NCI-H524 (cell line): Measurements from ENCODE around the gene VWA5B1.
"Not testable (repeated sequence)": the region's sequence is repeated elsewhere in the genome, so short reads cannot be mapped to it uniquely, and the experiment has no call there.

Source experiments
- DNase-seq, 2 experiments: peaks; one replicate each; lab custom pipeline; 2025; lab: John Stamatoyannopoulos, UW

Gene VWA5B1

GRCh38 chr1:20290624-20291597, at the start of gene VWA5B1:
Gene VWA5B1 (plus strand): TSS chr1:20290875. CDS start chr1:20310602, 19,727 bp downstream.
- peak; percentile 72 to 88 for DNase-seq

GRCh38 chr1:20242890-20243479, 47.7 kb upstream of the VWA5B1 start:
- DNase-seq: no peak

GRCh38 chr1:20248971-20249612, 41.6 kb upstream of the VWA5B1 start:
- DNase-seq: no peak

- no peak for DNase-seq
Observed at GRCh38 chr1:20250340-20250989, 40.2 kb upstream of the VWA5B1 start.

- DNase-seq: no peak
Observed at GRCh38 chr1:20252587-20252986, 38.1 kb upstream of the VWA5B1 start.

- DNase-seq: peak in 1 of 2 experiments; percentile 39
Observed at GRCh38 chr1:20255666-20256065, 35.0 kb upstream of the VWA5B1 start.

- no peak for DNase-seq
Observed at GRCh38 chr1:20259646-20260045, 31.0 kb upstream of the VWA5B1 start.

GRCh38 chr1:20261095-20261494, 29.6 kb upstream of the VWA5B1 start:
- no peak for DNase-seq

GRCh38 chr1:20262810-20263534, 27.7 kb upstream of the VWA5B1 start:
- DNase-seq: no peak

- DNase-seq: no peak
Observed at GRCh38 chr1:20265250-20265649, 25.4 kb upstream of the VWA5B1 start.

- no peak for DNase-seq
Observed at GRCh38 chr1:20266141-20266540, 24.5 kb upstream of the VWA5B1 start.

GRCh38 chr1:20266642-20267041, 24.0 kb upstream of the VWA5B1 start:
- DNase-seq: peak in 1 of 2 experiments; percentile 4

GRCh38 chr1:20271498-20272400, 18.9 kb upstream of the VWA5B1 start:
- DNase-seq: peak in 1 of 2 experiments; percentile 14

GRCh38 chr1:20273716-20274115, 17.0 kb upstream of the VWA5B1 start:
- not testable (repeated sequence) for DNase-seq

GRCh38 chr1:20275319-20275925, 15.3 kb upstream of the VWA5B1 start:
- DNase-seq: no peak

GRCh38 chr1:20276485-20277159, 14.1 kb upstream of the VWA5B1 start:
- no peak for DNase-seq

GRCh38 chr1:20278692-20279130, 12.0 kb upstream of the VWA5B1 start:
- no peak for DNase-seq

GRCh38 chr1:20279509-20279908, 11.2 kb upstream of the VWA5B1 start:
- no peak for DNase-seq

GRCh38 chr1:20280341-20280740, 10.3 kb upstream of the VWA5B1 start:
- no peak for DNase-seq
